GM12872 (cell line): ENCODE measurements around the gene FOXA1.
A peak's percentile ranks its signal among the peaks of the same experiment; 100 is the strongest.

Experiments
- TF ChIP-seq, protein P1 (sequence below): IDR thresholded peaks from 3 replicates; pipeline ENCODE4 v1.5.1; 2011; ENCODE audit warnings: low read depth, mild to moderate bottlenecking, low read length, moderate library complexity; ENCODE audit not compliant: insufficient read depth

FOXA1 gene

DNA sequence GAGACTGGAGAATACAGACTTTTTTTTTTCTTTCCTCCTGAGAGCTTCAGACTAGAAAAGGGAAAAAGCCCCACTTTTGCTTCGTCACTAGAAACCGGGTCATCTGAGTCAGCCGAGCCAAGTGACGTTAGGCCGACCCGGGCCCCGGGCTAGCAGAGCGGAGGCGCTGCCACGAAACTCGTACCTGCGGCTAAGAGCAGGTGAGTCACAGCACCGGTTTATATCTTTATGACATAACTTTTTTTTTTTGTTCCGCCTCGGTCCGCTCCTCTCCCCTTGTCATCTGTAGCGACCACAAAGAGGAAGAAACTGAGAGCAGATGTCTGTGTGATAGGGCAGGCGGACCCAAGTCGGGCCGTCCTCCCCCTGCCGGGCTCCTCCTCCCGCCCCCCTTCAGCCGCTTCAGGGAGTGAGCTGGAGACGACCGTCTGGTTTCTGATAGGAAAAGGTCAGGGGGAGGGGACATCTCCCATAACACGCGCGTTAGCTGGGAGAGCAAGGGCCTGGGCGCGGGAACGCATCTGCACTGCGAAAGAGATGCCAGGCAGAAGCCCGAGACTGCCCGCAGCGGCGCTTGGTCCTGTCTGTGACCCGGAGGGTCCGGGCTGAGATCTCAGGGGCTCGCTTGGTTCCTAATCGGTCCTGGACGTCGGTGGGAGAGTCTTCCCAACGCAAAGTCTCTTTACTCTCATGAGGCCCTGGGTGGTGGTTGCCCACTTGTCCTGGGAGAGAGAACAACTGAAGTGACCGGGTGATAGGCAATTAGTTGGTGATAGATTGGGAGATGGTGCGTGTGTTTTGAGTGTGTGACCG, 966 bp upstream of the FOXA1 start:
- TF ChIP-seq, protein P1, sequence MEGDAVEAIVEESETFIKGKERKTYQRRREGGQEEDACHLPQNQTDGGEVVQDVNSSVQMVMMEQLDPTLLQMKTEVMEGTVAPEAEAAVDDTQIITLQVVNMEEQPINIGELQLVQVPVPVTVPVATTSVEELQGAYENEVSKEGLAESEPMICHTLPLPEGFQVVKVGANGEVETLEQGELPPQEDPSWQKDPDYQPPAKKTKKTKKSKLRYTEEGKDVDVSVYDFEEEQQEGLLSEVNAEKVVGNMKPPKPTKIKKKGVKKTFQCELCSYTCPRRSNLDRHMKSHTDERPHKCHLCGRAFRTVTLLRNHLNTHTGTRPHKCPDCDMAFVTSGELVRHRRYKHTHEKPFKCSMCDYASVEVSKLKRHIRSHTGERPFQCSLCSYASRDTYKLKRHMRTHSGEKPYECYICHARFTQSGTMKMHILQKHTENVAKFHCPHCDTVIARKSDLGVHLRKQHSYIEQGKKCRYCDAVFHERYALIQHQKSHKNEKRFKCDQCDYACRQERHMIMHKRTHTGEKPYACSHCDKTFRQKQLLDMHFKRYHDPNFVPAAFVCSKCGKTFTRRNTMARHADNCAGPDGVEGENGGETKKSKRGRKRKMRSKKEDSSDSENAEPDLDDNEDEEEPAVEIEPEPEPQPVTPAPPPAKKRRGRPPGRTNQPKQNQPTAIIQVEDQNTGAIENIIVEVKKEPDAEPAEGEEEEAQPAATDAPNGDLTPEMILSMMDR, result no peak

GRCh38 chr14:37594238-37594970, 645 bp downstream of the FOXA1 start:
- TF ChIP-seq, protein P1, result peak; percentile 49

- TF ChIP-seq, protein P1, result no peak
Observed at GRCh38 chr14:37593511-37594237, 1.4 kb downstream of the FOXA1 start.

DNA sequence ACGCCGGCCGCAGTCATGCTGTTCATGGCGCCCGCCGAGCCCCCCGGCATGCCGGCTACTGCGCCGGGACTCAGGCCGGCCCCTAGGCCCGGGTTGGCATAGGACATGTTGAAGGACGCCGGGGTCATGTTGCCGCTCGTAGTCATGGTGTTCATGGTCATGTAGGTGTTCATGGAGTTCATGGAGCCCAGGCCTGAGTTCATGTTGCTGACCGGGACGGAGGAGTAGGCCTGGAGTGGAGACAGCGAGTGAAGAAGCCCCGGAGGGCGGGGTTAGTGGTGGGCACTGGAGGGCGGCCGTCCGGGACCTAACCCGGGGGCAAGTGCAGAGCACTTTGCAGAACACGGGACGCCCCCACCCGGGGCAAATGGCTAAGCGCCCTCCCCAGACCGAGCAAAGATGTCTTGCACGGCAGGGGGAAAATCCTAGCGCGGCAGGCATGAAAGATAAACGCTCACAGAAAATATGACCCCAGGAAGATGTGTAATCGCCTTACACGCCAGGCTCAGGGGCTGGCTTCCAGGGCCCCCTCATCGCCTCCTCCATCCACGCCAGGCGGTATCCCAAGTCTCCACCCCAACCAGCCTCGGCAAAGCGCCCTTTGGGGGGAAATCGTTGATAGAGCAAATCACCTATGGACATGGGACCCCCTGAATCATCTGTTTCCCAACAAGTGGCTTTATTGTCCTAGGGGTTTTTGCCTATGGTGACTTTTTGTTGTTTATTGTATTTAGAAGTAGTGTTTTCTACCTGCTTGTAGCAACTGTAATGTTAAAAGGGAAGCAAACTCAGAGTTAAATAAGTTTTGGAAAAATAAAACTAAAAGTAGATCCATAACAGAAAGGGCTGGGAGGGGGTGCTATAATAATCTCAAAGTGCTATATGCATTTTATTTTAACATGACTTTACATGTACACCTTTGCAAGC, 2.3 kb downstream of the FOXA1 start:
- TF ChIP-seq, protein P1, result no peak

GRCh38 chr14:37591941-37592481, 3.0 kb downstream of the FOXA1 start:
- TF ChIP-seq, protein P1, result no peak

- TF ChIP-seq, protein P1, result no peak
Observed at GRCh38 chr14:37591311-37591940, 3.6 kb downstream of the FOXA1 start.
